Kasumi-1 (cell line): ENCODE results near the gene SNAI3.

Experiments used
- DNase-seq, 2 experiments: peaks; one replicate each; lab custom pipeline; 2025; lab: John Stamatoyannopoulos, UW

SNAI3 gene

DNA sequence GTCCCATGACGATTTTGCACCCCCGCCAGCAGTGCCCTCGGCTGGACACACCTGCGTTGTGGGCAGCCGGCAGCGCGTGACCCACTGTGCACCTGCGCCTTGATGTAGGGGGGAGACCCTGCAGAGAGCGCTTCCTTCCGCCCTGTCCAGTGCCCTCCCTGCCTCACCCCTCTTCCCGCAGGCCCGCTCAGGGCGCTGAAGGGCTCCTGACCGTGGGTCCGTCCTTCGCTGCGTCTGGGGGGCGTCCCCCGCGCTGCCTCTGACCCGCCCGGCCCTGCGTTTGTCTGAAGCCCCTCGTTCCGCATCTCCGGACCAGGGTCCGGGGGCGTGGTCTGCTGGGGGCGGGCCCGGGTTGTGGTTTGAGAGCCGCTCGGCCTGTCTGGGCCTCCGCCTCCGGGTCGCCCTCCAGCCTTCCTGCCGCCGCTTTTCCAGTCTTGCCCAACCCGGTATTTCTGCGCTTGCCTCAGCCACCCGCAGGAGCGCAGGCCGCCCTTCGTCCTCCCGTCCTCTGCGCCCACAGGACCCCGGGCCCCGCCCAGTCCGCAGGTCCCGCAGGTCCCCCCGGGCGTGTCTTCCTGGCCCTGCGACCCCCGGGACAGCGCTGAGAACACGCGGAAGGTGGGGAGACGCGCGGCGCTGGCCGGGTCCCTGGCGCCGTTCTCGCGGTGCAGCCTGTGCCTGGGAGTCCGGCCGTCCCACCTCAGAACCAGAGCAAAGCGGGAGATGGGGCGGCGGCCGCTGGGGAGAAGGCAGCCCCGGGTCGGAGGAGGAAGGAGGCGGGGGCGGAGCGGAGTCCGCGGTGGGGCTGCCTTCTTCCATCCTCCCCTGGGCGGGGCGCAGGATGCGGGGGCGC, 51.9 kb downstream of the SNAI3 start:
- DNase-seq = no peak

DNA sequence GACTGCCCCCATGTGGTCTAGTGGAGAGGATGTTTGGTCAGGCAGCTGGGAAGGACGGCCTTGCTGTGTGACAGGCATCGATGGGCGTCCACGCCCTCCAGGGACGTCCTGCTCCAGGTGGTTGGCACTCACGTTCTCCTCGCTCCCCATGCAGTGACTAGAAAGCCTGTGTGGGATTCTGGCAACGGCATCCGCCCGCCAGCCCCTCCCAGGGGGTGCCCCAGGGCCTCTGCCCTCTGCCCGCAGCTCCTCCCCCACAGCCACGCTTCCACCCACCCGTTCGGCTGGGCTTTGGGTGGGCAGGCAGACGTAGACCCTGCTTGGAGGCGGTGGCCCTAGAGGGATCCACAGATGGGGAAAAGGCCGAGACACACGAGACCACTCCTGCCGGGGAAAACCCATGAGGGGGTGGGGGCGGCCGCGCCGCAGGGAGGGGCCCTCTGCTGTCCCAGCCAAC, 52.6 kb downstream of the SNAI3 start:
- DNase-seq = no peak

DNA sequence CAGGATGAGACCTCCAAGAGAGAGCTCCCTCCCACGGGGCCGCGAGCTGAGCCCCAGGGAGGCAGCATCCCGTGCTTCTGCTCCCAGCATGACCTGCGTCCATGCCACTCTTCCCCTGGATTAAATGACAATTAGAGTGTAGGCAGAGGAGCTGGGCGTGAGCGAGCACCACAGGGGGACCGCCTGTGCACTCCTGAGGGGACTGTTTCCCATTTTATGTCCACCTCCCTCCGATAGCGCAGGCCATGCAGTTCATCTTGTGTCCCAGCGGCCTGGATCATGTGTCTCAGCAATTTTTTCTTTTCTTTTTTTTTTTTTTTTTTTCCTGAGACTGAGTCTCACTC, 53.7 kb downstream of the SNAI3 start:
- DNase-seq = no peak

DNA sequence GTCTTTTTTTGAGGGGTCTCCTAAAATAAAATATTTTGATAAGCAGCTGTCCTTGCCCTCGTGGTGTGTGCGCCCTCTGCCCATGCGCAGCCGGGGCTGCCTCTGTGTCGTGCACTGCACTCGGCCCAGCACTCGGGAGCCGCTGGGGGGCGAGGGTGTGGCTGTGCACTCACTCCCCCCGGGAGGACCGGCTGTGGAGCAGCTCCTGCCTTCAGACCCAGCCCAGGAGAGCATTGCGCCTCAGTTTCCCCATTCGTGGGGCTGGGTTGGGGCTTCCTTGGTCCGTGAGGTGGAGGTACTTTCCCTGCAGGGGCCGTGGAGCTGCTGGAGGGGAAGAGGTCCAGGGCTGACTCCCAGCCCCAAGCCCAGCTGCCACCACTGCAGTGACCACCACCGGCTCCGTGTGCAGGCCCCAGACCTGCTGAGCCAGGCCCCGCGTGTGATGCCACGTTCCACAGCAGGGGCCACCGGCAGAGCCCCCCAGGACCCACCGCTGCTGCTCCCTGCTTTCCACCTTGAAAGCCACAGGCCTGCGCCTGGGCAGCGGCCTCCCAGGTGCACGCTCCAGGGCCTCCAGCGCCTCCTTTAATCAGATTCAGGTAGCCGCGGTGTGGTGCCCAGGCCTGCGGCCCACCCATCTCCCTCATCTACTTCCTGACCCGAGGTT, 54.3 kb downstream of the SNAI3 start:
- no peak for DNase-seq

- DNase-seq = no peak
These were observed 54.9 kb downstream of the SNAI3 start for GRCh38 chr16:88631384-88631783.

DNA sequence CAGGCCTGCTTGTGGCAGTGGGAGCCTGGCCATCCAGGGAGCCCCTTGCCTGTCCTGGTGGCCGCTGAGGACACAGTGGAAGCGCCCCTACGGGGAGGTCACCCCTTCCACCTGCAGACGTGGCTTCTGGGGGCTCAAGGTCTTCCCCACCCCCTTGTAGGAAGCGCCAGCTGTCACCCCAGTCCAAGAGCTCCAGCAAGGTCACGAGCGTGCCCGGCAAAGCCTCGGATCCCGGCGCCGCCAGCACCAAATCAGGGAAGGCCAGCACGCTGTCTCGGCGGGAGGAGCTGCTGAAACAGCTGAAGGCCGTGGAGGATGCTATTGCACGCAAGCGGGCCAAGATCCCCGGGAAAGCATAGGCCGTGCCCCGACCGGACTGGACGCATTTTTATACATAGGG, 55.4 kb downstream of the SNAI3 start:
- DNase-seq = no peak

GRCh38 chr16:88630433-88630832, 55.9 kb downstream of the SNAI3 start:
- no peak for DNase-seq

DNA sequence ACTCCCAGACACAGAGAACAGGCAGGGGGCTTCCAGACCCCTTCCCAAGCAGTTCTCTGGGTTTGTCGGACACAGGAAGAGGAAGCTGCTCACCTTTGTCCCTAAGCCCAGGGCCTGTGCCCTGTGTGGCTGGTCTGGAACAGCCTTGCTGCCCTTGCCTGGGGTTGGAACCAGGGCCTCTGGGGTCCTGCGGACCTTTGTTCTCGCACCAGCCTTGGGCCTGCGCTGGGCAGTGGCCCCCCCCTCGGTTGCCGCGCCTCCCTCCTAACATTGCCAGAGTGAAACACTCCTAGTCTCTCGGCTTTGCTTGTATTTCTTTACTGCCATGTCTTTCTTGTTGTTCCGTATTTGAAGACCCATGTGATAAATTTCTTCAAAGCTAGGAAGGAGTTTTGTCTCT, 56.5 kb downstream of the SNAI3 start:
- no peak for DNase-seq

DNA sequence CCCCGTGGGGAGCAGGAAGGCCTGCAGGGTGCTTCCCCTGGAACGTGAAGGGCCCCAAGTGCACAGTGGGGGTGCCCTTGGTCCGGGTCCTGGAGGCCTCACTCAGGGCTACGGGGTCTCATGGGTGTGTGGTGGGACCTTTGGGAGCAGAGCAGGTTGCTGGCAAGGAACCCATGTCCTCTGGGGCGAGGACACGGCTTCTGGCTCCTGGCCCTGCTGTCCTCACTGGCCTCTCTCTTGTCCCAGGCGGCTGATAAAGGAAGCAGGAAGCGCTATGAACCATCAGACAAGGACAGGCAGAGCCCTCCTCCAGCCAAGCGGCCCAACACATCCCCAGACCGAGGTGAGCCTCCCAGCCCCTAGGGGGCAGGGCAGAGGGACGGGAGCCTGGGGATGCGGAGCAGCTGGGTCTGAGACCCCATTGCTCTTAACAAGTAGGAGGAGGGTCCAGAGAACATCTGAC, 57.8 kb downstream of the SNAI3 start:
- DNase-seq = peak; percentile 45 to 54
